ENCODE results near the gene CAMSAP1. TPM values are rescaled to one million over a fixed set of nuclear protein-coding genes. Genes with fewer than 3 reads are reported as not detected.

Gene CAMSAP1
- total and polyA plus RNA-seq, 10 of the 15 experiments (the other 5 are each of a cell fraction or from before 2014, with no cell fraction given) = 1.4 to 24.7 (median 8.0) TPM

GRCh38 chr9:135772056-135772646 is 135.2 kb downstream of the CAMSAP1 start:
- Histone ChIP-seq H3K9ac (ENCODE audit: control insufficient read depth, insufficient read depth, low read length) (no peak overlapping the region), H3K4me2 (ENCODE audit: control insufficient read depth, insufficient read depth) (no peak overlapping the region), H3K4me1 (ENCODE audit: control insufficient read depth, insufficient read depth, low read length) (no peaks in the 10 kb centered on the region), H2AFZ (ENCODE audit: control insufficient read depth, low read depth, low read length) (no peak overlapping the region), H3K79me2 (ENCODE audit: control insufficient read depth, insufficient read depth, low read length) (no peaks in the 10 kb centered on the region), H3K27me3 (replicated peaks in 1 of 2; ENCODE audit: control insufficient read depth in 2 of 2, insufficient read depth in 2 of 2, low read length in 1 of 2) (no peaks in the 10 kb centered on the region), H3K9me3 (replicated peaks; ENCODE audit: control insufficient read depth, insufficient read depth, low read length) (no peaks in the 10 kb centered on the region), H3K36me3 (ENCODE audit: control insufficient read depth in 2 of 2, insufficient read depth in 2 of 2, low read length in 1 of 2) (no peaks in the 10 kb centered on the region), H3K27ac (ENCODE audit: control insufficient read depth, insufficient read depth) (no peak overlapping the region), H3K4me3 (no peak overlapping the region), H4K20me1 (ENCODE audit: control insufficient read depth, insufficient read depth) (no peaks in the 10 kb centered on the region)
- DNase-seq (ENCODE audit: low read depth, low spot score) = no peak
- ChIA-PET POLR2A (no interaction called here), CTCF (no interaction called here), RAD21 (ENCODE audit: unreplicated experiment) (no interaction called here), SMC1A (ENCODE audit: uncharacterized antibody, unreplicated experiment) (no interaction called here)
- ATAC-seq = peak; percentile 44; the same call in 2 of the 3 replicates
- 64% methylated on average over 13 of the region's 13 CpGs for WGBS (ENCODE audit: insufficient coverage, insufficient replicate concordance, low lambda C conversion rate, missing lambda C conversion rate)
- FAIRE-seq = no peak
- intact Hi-C loops (cut with micrococcal nuclease; ENCODE audit: unreplicated experiment) = no loop called here
- in situ Hi-C loops (cut with MboI) = no loop called here
- no peak for TF ChIP-seq ZNF207 (IDR thresholded peaks at IDR 0.05; ENCODE audit: borderline replicate concordance)
- TF ChIP-seq NR2C2 (IDR thresholded peaks at IDR 0.05; ENCODE audit: borderline replicate concordance, control insufficient read depth, insufficient read length, low read depth) = no peak
- no peak for TF ChIP-seq POU2F2 (IDR thresholded peaks at IDR 0.05; ENCODE audit: borderline replicate concordance, low read depth, low read length)
- TF ChIP-seq IKZF2 (IDR thresholded peaks at IDR 0.05) = no peak
- TF ChIP-seq RELA (IDR thresholded peaks at IDR 0.05; ENCODE audit: borderline replicate concordance, partially characterized antibody) = no peak
- TF ChIP-seq NR2C1 (IDR thresholded peaks at IDR 0.05) = no peak
- no peak for TF ChIP-seq HDAC2 (IDR thresholded peaks at IDR 0.05)
- no peak for TF ChIP-seq STAT3 (IDR thresholded peaks at IDR 0.05; ENCODE audit: low read depth, low read length)
- TF ChIP-seq JUND (IDR thresholded peaks at IDR 0.05; ENCODE audit: low read depth, low read length) = no peak
- no peak for TF ChIP-seq MEF2A (IDR thresholded peaks at IDR 0.05; ENCODE audit: insufficient read depth, low read depth, low read length)
- TF ChIP-seq MTA2 (IDR thresholded peaks at IDR 0.05; ENCODE audit: low read depth) = no peak
- no peak for TF ChIP-seq NRF1 (conservative IDR thresholded peaks at IDR 0.05; ENCODE audit: low read depth, low read length)
- TF ChIP-seq CHD4 (IDR thresholded peaks at IDR 0.05) = no peak
- no peak for TF ChIP-seq ZBTB33 (IDR thresholded peaks at IDR 0.05)
- TF ChIP-seq SIX5 (IDR thresholded peaks at IDR 0.05; ENCODE audit: low read depth, low read length, severe bottlenecking) = no peak
- no TSS peak for BruUV-seq (replicated peaks)
